ENCODE results near the gene CC2D1A.

DNA sequence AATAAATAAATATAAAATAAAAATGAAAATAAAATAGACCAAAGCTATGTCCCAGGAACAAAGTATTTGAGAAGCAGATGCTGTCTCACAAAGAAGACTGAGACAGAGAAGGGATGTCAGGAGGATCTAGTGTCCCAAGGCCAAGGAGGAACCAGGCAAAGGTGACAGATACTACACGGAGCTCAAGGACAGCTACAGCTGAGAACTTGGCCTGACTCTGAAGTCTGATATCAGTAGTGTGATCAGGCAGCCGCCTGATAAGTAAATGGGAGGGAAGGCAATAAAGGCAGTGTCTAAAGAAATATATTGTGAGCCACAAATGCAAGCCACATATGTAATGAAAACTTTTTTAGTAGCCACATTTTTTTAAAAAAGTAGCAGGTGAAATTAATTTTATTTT lies 49.5 kb upstream of the CC2D1A start:
- TF ChIP-seq POLR2A (IDR thresholded peaks at IDR 0.05) = no peak
- TF ChIP-seq, protein P1, sequence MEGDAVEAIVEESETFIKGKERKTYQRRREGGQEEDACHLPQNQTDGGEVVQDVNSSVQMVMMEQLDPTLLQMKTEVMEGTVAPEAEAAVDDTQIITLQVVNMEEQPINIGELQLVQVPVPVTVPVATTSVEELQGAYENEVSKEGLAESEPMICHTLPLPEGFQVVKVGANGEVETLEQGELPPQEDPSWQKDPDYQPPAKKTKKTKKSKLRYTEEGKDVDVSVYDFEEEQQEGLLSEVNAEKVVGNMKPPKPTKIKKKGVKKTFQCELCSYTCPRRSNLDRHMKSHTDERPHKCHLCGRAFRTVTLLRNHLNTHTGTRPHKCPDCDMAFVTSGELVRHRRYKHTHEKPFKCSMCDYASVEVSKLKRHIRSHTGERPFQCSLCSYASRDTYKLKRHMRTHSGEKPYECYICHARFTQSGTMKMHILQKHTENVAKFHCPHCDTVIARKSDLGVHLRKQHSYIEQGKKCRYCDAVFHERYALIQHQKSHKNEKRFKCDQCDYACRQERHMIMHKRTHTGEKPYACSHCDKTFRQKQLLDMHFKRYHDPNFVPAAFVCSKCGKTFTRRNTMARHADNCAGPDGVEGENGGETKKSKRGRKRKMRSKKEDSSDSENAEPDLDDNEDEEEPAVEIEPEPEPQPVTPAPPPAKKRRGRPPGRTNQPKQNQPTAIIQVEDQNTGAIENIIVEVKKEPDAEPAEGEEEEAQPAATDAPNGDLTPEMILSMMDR (IDR thresholded peaks at IDR 0.05 in 8 of 11, conservative IDR thresholded peaks at IDR 0.05 in 3 of 11) = no peak
- TF ChIP-seq POLR2AphosphoS5 (IDR thresholded peaks at IDR 0.05) = no peak

All from spleen (tissue), 7 donors.